Thoracic aorta (tissue), 2 donors: Measurements from ENCODE around the gene GNAS. TPM values are rescaled to one million over a fixed set of nuclear protein-coding genes. Genes with fewer than 3 reads are reported as not detected.
"Not testable (repeated sequence)": the region's sequence is repeated elsewhere in the genome, so short reads cannot be mapped to it uniquely, and the experiment has no call there.

Source experiments
- ATAC-seq: fragments of 150-250 bp; one replicate; pipeline ENCODE4 v1.8.0; 2017; ENCODE audit warnings: low read depth; ENCODE audit not compliant: insufficient number of reproducible peaks, low FRiP score
- DNase-seq: peaks from one replicate; pipeline ENCODE4 v3.0.0-alpha.2; 2020; ENCODE audit warnings: low spot score
- H3K27ac ChIP-seq, 2 donors: fragments of 200-600 bp; sonication (generic); 1 replicate in 1 of 2; 2 replicates in 1 of 2; pipeline ENCODE4 v1.5.1; 2016; ENCODE audit warnings: mild to moderate bottlenecking in 2 of 2, moderate library complexity in 2 of 2
- H3K27me3 ChIP-seq: fragments of 200-600 bp; sonication (generic); replicated peaks from 2 replicates; pipeline ENCODE4 v1.6.0; 2016; ENCODE audit warnings: mild to moderate bottlenecking; ENCODE audit not compliant: insufficient read depth
- H3K36me3 ChIP-seq: fragments of 200-600 bp; sonication (generic); one replicate; pipeline ENCODE4 v1.5.1; 2016
- H3K4me1 ChIP-seq, 2 donors: fragments of 200-600 bp; sonication (generic); 1 replicate in 1 of 2; 2 replicates in 1 of 2; pipeline versions ENCODE4 v1.5.1 to v1.6.0; 2016; ENCODE audit warnings: low read depth in 2 of 2, mild to moderate bottlenecking in 1 of 2; ENCODE audit not compliant: control insufficient read depth in 1 of 2
- H3K4me3 ChIP-seq: fragments of 200-600 bp; sonication (generic); 2 replicates; pipeline ENCODE4 v1.5.1; 2016; ENCODE audit warnings: mild to moderate bottlenecking
- H3K9me3 ChIP-seq: fragments of 200-600 bp; sonication (generic); 2 replicates; pipeline ENCODE4 v1.5.1; 2016
- total RNA-seq, 2 donors: library from RNA; depleted of rRNA; stranded (reverse); fragments of >200 nt; gene quantifications; one replicate each; pipeline versions ENCODE4 v1.1.0 to v1.2.3, GENCODE V29; 2016
- TF ChIP-seq, protein P1 (sequence below): fragments of 200-600 bp; sonication (generic); IDR thresholded peaks from one replicate; pipeline ENCODE4 v1.5.1; 2019; ENCODE audit warnings: antibody characterized with exemption

GNAS gene
- total RNA-seq, 2 donors from 2014 or later: 742 to 943 TPM

DNA sequence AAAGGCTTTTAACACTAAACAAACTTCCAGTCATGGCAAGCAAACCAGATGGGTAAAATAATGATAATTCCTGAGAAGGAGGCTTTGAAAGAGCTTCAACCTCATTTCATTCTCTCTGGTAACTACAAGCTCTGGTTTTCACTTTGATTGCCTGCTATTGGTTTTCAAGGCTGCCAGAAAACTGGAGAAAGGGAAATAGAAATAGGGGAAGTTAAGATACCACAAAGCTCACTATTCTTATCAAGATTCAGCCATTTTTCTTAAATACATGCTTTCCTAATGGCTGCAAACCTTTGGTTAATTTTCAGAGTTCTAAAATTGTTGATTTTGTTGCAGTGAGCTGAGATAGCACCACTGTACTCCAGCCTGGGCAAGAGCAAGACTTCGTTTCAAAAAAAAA, 86.0 kb downstream of the GNAS start:
- no peaks in the 10 kb centered on the region for H3K4me1 ChIP-seq
- H3K4me3 ChIP-seq: no peak overlapping the region
- TF ChIP-seq, protein P1, sequence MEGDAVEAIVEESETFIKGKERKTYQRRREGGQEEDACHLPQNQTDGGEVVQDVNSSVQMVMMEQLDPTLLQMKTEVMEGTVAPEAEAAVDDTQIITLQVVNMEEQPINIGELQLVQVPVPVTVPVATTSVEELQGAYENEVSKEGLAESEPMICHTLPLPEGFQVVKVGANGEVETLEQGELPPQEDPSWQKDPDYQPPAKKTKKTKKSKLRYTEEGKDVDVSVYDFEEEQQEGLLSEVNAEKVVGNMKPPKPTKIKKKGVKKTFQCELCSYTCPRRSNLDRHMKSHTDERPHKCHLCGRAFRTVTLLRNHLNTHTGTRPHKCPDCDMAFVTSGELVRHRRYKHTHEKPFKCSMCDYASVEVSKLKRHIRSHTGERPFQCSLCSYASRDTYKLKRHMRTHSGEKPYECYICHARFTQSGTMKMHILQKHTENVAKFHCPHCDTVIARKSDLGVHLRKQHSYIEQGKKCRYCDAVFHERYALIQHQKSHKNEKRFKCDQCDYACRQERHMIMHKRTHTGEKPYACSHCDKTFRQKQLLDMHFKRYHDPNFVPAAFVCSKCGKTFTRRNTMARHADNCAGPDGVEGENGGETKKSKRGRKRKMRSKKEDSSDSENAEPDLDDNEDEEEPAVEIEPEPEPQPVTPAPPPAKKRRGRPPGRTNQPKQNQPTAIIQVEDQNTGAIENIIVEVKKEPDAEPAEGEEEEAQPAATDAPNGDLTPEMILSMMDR: no peak
- H3K9me3 ChIP-seq: no peaks in the 10 kb centered on the region
- H3K36me3 ChIP-seq: no peaks in the 10 kb centered on the region
- no peaks in the 10 kb centered on the region for H3K27me3 ChIP-seq
- no peak overlapping the region for H3K27ac ChIP-seq
- DNase-seq (no peak), ATAC-seq (no peak)

DNA sequence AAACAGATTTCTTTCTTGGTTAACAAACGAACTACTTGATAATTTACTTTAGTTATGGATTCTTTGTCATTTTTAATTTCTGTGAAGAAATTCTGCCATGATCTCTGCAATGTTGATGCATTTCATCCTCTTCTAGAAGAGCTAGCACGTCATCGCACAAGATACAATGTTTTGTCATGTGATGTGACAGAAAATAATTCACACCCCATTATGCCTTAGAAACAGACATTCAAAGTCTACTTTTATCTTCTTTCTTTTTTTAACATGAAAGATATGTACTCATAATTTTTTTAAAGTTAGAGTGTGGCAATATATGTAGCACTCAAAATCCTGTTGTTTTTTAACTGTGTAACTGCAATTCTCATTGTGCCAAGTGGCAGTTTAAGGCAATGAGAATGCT, 89.0 kb downstream of the GNAS start:
- no peak for DNase-seq
- no peak overlapping the region for H3K4me3 ChIP-seq
- no peak for ATAC-seq
- H3K4me1 ChIP-seq: no peaks in the 10 kb centered on the region
- no peaks in the 10 kb centered on the region for H3K27me3 ChIP-seq
- no peak overlapping the region for H3K27ac ChIP-seq
- H3K36me3 ChIP-seq: no peaks in the 10 kb centered on the region
- H3K9me3 ChIP-seq: no peaks in the 10 kb centered on the region
- TF ChIP-seq, protein P1: no peak

DNA sequence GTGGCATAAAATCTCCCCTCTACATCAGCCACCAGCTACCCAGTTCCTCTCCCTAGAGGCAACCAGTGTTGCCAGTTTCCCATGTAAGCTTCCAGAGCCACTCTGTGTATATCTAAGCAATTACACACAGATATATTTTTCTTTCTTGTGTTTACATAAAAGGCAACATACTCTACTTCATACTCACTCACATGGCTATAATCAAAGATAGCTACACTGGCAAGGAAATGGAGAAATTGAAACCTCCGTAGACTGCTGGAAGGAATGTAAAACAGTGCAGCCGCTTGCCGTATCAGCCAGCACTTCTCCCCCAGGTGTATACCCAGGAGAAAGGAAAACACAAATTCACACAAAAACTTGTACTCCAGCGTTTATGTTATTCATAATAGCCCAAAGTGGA, 90.0 kb downstream of the GNAS start:
- H3K4me3 ChIP-seq: no peak overlapping the region
- H3K9me3 ChIP-seq: no peaks in the 10 kb centered on the region
- no peaks in the 10 kb centered on the region for H3K36me3 ChIP-seq
- ATAC-seq: no peak
- no peak overlapping the region for H3K27ac ChIP-seq
- TF ChIP-seq, protein P1: no peak
- no peak for DNase-seq
- H3K4me1 ChIP-seq: no peaks in the 10 kb centered on the region
- no peaks in the 10 kb centered on the region for H3K27me3 ChIP-seq

DNA sequence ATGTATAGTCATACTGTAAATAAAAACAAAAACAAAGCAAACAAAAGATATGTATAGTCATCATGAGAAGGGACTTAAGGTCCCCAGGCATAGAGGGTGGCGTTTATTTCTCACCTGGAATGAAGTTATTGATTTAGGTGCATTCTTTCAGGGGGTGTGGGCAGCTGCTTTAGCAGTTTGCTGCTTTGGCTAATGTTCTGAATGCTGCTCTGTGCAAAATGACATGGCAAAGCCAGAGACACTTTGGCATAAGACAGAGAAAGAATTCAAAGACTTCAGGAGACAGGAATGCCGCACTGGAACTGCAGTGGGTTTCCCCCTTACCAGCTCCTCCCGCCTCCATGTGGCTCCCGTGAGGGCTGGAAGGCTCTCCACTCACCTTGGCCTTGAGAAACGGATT, 92.1 kb downstream of the GNAS start:
- no peaks in the 10 kb centered on the region for H3K27me3 ChIP-seq
- TF ChIP-seq, protein P1: no peak
- no peaks in the 10 kb centered on the region for H3K9me3 ChIP-seq
- no peaks in the 10 kb centered on the region for H3K4me1 ChIP-seq
- DNase-seq (no peak), ATAC-seq (no peak)
- H3K4me3 ChIP-seq: no peak overlapping the region
- no peak overlapping the region for H3K27ac ChIP-seq
- H3K36me3 ChIP-seq: no peaks in the 10 kb centered on the region

DNA sequence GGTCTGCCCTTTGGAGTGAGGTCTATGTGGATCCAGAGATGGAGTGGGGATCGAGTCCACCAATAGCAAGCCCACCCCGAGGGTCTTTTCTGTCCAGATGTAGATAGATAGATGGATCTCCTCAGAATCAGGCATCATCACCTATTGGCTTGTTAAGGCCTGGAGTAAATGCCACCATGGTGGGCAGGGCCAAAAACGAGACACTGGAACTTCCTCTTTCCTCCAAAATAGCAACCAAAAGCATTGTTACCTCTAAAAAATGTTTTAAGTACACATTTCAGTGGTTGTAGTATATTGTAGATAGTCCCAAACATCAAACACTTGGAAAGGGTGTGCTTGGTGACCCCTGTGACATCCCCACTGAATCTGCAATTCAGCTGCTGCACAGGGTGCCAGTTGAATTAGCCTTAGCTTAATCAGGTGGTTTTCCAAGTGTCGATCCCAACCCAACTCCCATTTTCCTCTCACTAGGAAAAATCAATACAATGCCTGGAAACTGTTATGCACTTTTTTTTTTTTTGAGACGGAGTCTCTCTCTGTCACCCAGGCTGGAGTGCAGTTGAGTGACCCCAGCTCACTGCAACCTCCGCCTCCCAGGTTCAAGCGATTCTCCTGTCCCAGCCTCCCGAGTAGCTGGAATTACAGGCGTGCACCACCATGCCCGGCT, 93.6 kb downstream of the GNAS start:
- Histone ChIP-seq H3K4me3 (no peak overlapping the region), H3K36me3 (no peaks in the 10 kb centered on the region), H3K27ac (no peak overlapping the region), H3K9me3 (no peaks in the 10 kb centered on the region), H3K4me1 (no peaks in the 10 kb centered on the region), H3K27me3 (no peaks in the 10 kb centered on the region)
- DNase-seq: no peak
- TF ChIP-seq, protein P1: no peak
- ATAC-seq: no peak

DNA sequence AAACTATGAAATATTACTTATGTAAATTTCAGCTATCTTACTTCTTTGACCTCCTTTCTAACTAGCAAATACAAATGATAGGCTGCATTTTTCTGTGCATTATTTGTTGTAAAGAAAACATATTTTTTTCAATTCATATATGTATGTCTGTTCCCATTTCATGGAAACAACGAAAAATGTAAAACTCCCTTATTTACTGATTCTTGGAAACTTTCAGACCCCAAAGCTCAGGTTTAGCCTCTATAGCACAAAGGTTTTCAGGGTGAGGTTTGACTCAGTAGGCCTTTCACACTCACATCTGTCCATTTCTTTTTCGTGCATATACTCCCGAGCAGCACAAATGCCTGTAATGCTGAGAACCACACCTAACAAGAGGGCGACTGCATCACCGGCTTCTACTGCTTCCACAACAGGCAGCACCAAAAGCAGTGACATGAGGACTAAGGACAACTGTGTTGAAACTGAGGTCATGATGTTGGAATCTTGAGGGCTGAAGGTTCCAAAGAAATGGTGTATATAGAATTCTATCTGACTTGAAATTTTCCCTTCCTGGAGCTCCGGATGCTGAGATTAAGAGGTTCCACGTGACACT, 95.4 kb downstream of the GNAS start:
- H3K36me3 ChIP-seq, H3K4me3 ChIP-seq, ATAC-seq, H3K4me1 ChIP-seq, H3K27me3 ChIP-seq, H3K9me3 ChIP-seq, H3K27ac ChIP-seq, DNase-seq: not testable (repeated sequence)
